ENCODE measurements around the gene NDUFAF2. TPM values are rescaled to one million over a fixed set of nuclear protein-coding genes. Genes with fewer than 3 reads are reported as not detected.
"Not testable (repeated sequence)": the region's sequence is repeated elsewhere in the genome, so short reads cannot be mapped to it uniquely, and the experiment has no call there.

The NDUFAF2 gene
- total RNA-seq, 1 experiment from 2014 or later = 88.5 TPM

- H3K4me3 ChIP-seq = no peak overlapping the region
- peaks cover 6% of the 10 kb centered on the region; the same call in 1 of the 2 replicates for H3K9me3 ChIP-seq
- no peaks in the 10 kb centered on the region for H3K27me3 ChIP-seq
- DNase-seq = no peak
- no peaks in the 10 kb centered on the region for H3K36me3 ChIP-seq
These were observed 124.1 kb downstream of the NDUFAF2 start for GRCh38 chr5:61069150-61069549.

- Histone ChIP-seq H3K36me3 (no peaks in the 10 kb centered on the region; the same call in 1 of the 2 replicates), H3K4me3 (no peak overlapping the region), H3K9me3 (no peaks in the 10 kb centered on the region), H3K27me3 (no peaks in the 10 kb centered on the region)
- no peak for DNase-seq
These were observed 126.5 kb downstream of the NDUFAF2 start for GRCh38 chr5:61071526-61071925.

- Histone ChIP-seq H3K27me3 (no peaks in the 10 kb centered on the region), H3K36me3 (no peaks in the 10 kb centered on the region; the same call in none of the 2 replicates), H3K4me3 (no peak overlapping the region), H3K9me3 (no peaks in the 10 kb centered on the region)
- DNase-seq = no peak
These were observed 131.6 kb downstream of the NDUFAF2 start for GRCh38 chr5:61076626-61077025.

GRCh38 chr5:61081741-61082140 lies 136.7 kb downstream of the NDUFAF2 start:
- no peak for DNase-seq
- 0 out of 2 replicates have a peak, but pooled peaks cover 3% of the 10 kb centered on the region for H3K9me3 ChIP-seq
- H3K36me3 ChIP-seq = no peaks in the 10 kb centered on the region; the same call in 1 of the 2 replicates
- no peak overlapping the region for H3K4me3 ChIP-seq
- no peaks in the 10 kb centered on the region for H3K27me3 ChIP-seq

- H3K27me3 ChIP-seq = no peaks in the 10 kb centered on the region
- no peak overlapping the region for H3K4me3 ChIP-seq
- no peak for DNase-seq
- no peaks in the 10 kb centered on the region; the same call in 1 of the 2 replicates for H3K36me3 ChIP-seq
- H3K9me3 ChIP-seq = 0 out of 2 replicates have a peak, but pooled peaks cover 3% of the 10 kb centered on the region
These were observed 137.7 kb downstream of the NDUFAF2 start for GRCh38 chr5:61082516-61083280.

- H3K36me3 ChIP-seq = no peaks in the 10 kb centered on the region
- H3K9me3 ChIP-seq = 0 out of 2 replicates have a peak, but pooled peaks cover 3% of the 10 kb centered on the region
- H3K27me3 ChIP-seq = no peaks in the 10 kb centered on the region
- no peak overlapping the region for H3K4me3 ChIP-seq
- no peak for DNase-seq
These were observed 139.7 kb downstream of the NDUFAF2 start for GRCh38 chr5:61084658-61085057.

- H3K36me3 ChIP-seq = no peaks in the 10 kb centered on the region
- no peak for DNase-seq
These were observed 140.9 kb downstream of the NDUFAF2 start for GRCh38 chr5:61085885-61086284.

GRCh38 chr5:61087921-61088320 lies 142.9 kb downstream of the NDUFAF2 start:
- Histone ChIP-seq H3K27me3 (no peaks in the 10 kb centered on the region), H3K4me3 (no peak overlapping the region), H3K36me3 (no peaks in the 10 kb centered on the region), H3K9me3 (peaks cover 3% of the 10 kb centered on the region; the same call in 1 of the 2 replicates)
- DNase-seq = no peak

More at GRCh38 chr5:61085885-61086284, 140.9 kb downstream of the NDUFAF2 start:
- H3K4me3 ChIP-seq = no peak overlapping the region
- 0 out of 2 replicates have a peak, but pooled peaks cover 3% of the 10 kb centered on the region for H3K9me3 ChIP-seq
- H3K27me3 ChIP-seq = no peaks in the 10 kb centered on the region

- Histone ChIP-seq H3K9me3 (no peaks in the 10 kb centered on the region; the same call in 1 of the 2 replicates), H3K36me3 (no peaks in the 10 kb centered on the region), H3K4me3 (no peak overlapping the region), H3K27me3 (no peaks in the 10 kb centered on the region)
- peak; percentile 5 for DNase-seq
These were observed 144.3 kb downstream of the NDUFAF2 start for GRCh38 chr5:61089351-61089750.

GRCh38 chr5:61093046-61093771 lies 148.2 kb downstream of the NDUFAF2 start:
- H3K27me3 ChIP-seq, H3K36me3 ChIP-seq: not testable (repeated sequence)

GRCh38 chr5:61097465-61097864 lies 152.5 kb downstream of the NDUFAF2 start:
- Histone ChIP-seq H3K27me3 (no peaks in the 10 kb centered on the region), H3K9me3 (no peaks in the 10 kb centered on the region), H3K4me3 (no peak overlapping the region), H3K36me3 (no peaks in the 10 kb centered on the region)
- no peak for DNase-seq

More at GRCh38 chr5:61093046-61093771, 148.2 kb downstream of the NDUFAF2 start:
- H3K9me3 ChIP-seq, DNase-seq, H3K4me3 ChIP-seq: not testable (repeated sequence)

- H3K9me3 ChIP-seq = no peaks in the 10 kb centered on the region
- DNase-seq = no peak
- no peaks in the 10 kb centered on the region for H3K27me3 ChIP-seq
- no peak overlapping the region for H3K4me3 ChIP-seq
- H3K36me3 ChIP-seq = no peaks in the 10 kb centered on the region
These were observed 153.4 kb downstream of the NDUFAF2 start for GRCh38 chr5:61098251-61098995.

- Histone ChIP-seq H3K9me3 (no peaks in the 10 kb centered on the region), H3K36me3 (no peaks in the 10 kb centered on the region), H3K27me3 (no peaks in the 10 kb centered on the region), H3K4me3 (no peak overlapping the region)
- no peak for DNase-seq
These were observed 155.4 kb downstream of the NDUFAF2 start for GRCh38 chr5:61100437-61100836.

GRCh38 chr5:61114441-61114840 lies 169.4 kb downstream of the NDUFAF2 start:
- H3K36me3 ChIP-seq = peaks cover 7% of the 10 kb centered on the region
- no peak for DNase-seq
- no peak overlapping the region for H3K4me3 ChIP-seq
- H3K9me3 ChIP-seq = no peaks in the 10 kb centered on the region
- no peaks in the 10 kb centered on the region; the same call in 1 of the 2 replicates for H3K27me3 ChIP-seq

GRCh38 chr5:61115968-61116367 lies 171.0 kb downstream of the NDUFAF2 start:
- Histone ChIP-seq H3K27me3 (no peaks in the 10 kb centered on the region; the same call in 1 of the 2 replicates), H3K9me3 (no peaks in the 10 kb centered on the region), H3K36me3 (peaks cover 7% of the 10 kb centered on the region), H3K4me3 (no peak overlapping the region)
- DNase-seq = no peak

GRCh38 chr5:61119066-61119465 lies 174.1 kb downstream of the NDUFAF2 start:
- DNase-seq = no peak
- no peaks in the 10 kb centered on the region; the same call in 1 of the 2 replicates for H3K27me3 ChIP-seq
- peaks cover 2% of the 10 kb centered on the region; the same call in 1 of the 2 replicates for H3K36me3 ChIP-seq
- no peak overlapping the region for H3K4me3 ChIP-seq
- H3K9me3 ChIP-seq = no peaks in the 10 kb centered on the region
